ENCODE measurements around the gene ANKIB1. TPM values are rescaled to one million over a fixed set of nuclear protein-coding genes. Genes with fewer than 3 reads are reported as not detected.

ANKIB1 gene
- polyA plus RNA-seq, 1 experiment = 52.6 TPM

DNA sequence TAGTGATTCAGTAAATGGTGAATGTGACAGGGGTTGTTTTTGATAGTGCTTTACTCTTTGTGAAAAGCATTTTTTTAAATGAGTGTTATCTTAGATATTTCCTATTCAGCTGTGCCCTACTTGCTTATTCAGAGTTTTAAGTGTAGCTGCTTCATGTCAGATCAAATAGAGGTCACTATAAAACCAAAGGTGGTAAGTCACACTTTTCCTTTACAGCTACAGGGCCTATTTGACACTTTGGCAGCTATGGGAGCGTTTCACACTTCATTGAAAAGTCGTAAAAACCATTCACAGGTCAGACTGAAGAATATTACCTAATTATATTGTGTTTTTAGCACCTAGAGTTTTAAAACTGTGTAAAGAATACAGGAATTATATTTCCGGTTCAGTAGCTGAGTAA is 67.3 kb downstream of the ANKIB1 start:
- no peak overlapping the region for H3K27ac ChIP-seq (ENCODE audit: low read depth, low read length)
- DNase-seq (ENCODE audit: low read depth, low spot score) = no peak
- H3K4me3 ChIP-seq (ENCODE audit: low read depth, low read length) = no peak overlapping the region
- no peaks in the 10 kb centered on the region for H3K9me3 ChIP-seq (ENCODE audit: control insufficient read depth, insufficient read depth, low read length)
- ChIA-PET POLR2A (no interaction called here), CTCF (no interaction called here)
- TF ChIP-seq CTCF (IDR thresholded peaks at IDR 0.05; ENCODE audit: low read depth, low read length) = no peak
- no peaks in the 10 kb centered on the region for H3K27me3 ChIP-seq (ENCODE audit: control insufficient read depth, insufficient read depth, low read length)

DNA sequence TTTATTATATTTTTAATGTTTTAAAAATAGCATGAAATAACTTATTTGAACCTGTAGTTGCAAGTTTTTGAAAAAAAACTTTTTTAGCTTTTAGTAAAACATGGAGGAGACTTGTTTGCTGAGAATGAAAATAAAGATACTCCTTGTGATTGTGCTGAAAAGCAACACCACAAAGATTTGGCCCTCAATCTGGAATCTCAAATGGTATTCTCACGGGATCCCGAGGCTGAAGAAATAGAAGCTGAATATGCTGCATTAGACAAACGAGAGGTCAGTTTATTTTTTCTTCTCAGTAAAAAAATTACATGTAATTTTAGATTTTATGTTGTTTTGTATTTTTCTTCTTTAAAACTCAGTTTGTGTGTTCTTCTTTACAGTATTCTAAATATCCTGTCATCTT is 73.5 kb downstream of the ANKIB1 start:
- ChIA-PET CTCF (no interaction called here), POLR2A (no interaction called here)
- Histone ChIP-seq H3K27ac (ENCODE audit: low read depth, low read length) (no peak overlapping the region), H3K27me3 (ENCODE audit: control insufficient read depth, insufficient read depth, low read length) (no peaks in the 10 kb centered on the region), H3K4me3 (ENCODE audit: low read depth, low read length) (no peak overlapping the region), H3K9me3 (ENCODE audit: control insufficient read depth, insufficient read depth, low read length) (no peaks in the 10 kb centered on the region)
- DNase-seq (ENCODE audit: low read depth, low spot score) = no peak
- no peak for TF ChIP-seq CTCF (IDR thresholded peaks at IDR 0.05; ENCODE audit: low read depth, low read length)

DNA sequence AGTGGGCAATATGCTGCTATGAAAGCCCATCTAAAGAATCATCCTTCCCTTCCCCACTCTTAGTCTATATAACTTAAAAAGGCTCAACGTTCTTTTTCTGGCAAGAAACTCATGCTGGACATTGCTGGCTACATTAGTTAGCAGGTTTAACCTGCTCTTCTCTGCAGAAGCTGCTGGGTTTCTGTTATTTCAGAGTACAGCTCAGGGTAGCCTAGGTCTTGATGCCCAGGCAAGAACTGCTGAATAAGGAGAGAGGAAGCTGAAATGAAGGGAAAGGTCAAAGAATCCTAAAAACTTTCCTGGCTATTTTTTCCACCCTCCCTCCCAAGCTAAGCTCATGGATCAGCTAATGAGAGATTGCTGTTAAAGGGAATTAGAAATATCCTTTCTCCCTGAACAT is 79.4 kb downstream of the ANKIB1 start:
- POLR2A ChIA-PET = no interaction called here
- no peaks in the 10 kb centered on the region for H3K9me3 ChIP-seq (ENCODE audit: control insufficient read depth, insufficient read depth, low read length)
- H3K27ac ChIP-seq (ENCODE audit: low read depth, low read length) = no peak overlapping the region
- no peak for DNase-seq (ENCODE audit: low read depth, low spot score)
- TF ChIP-seq CTCF (IDR thresholded peaks at IDR 0.05; ENCODE audit: low read depth, low read length) = no peak
- CTCF ChIA-PET = no interaction called here
- H3K27me3 ChIP-seq (ENCODE audit: control insufficient read depth, insufficient read depth, low read length) = no peaks in the 10 kb centered on the region
- H3K4me3 ChIP-seq (ENCODE audit: low read depth, low read length) = no peak overlapping the region

DNA sequence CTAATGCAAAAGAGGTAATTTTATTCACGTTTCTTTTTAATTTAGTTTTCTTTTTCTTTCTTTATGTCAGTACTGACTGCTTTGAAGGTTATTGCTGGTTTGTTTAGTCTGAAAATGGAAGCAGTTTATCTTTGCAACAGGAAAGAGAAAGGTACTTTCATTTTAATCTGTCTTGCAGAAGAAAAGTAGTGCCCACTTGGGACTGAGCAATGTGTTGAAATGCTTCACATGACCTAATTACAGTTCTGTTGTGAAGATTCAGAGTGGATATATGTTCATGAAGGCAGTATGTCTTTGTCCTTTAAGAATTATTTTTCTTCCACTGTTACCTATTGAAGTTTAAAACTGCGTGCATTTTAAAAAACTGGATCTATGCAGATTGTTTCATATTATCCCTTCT is 80.1 kb downstream of the ANKIB1 start:
- ChIA-PET CTCF (no interaction called here), POLR2A (no interaction called here)
- no peak for DNase-seq (ENCODE audit: low read depth, low spot score)
- TF ChIP-seq CTCF (IDR thresholded peaks at IDR 0.05; ENCODE audit: low read depth, low read length) = no peak
- Histone ChIP-seq H3K27ac (ENCODE audit: low read depth, low read length) (no peak overlapping the region), H3K9me3 (ENCODE audit: control insufficient read depth, insufficient read depth, low read length) (no peaks in the 10 kb centered on the region), H3K27me3 (ENCODE audit: control insufficient read depth, insufficient read depth, low read length) (no peaks in the 10 kb centered on the region), H3K4me3 (ENCODE audit: low read depth, low read length) (no peak overlapping the region)

GRCh38 chr7:92330835-92331438 is 85.2 kb downstream of the ANKIB1 start:
- no peaks in the 10 kb centered on the region for H3K9me3 ChIP-seq (ENCODE audit: control insufficient read depth, insufficient read depth, low read length)
- CTCF ChIA-PET = no interaction called here
- POLR2A ChIA-PET = no interaction called here

More at GRCh38 chr7:92330835-92331438, 85.2 kb downstream of the ANKIB1 start:
- TF ChIP-seq CTCF (IDR thresholded peaks at IDR 0.05; ENCODE audit: low read depth, low read length) = no peak
- no peak overlapping the region for H3K27ac ChIP-seq (ENCODE audit: low read depth, low read length)
- H3K4me3 ChIP-seq (ENCODE audit: low read depth, low read length) = no peak overlapping the region
- no peaks in the 10 kb centered on the region for H3K27me3 ChIP-seq (ENCODE audit: control insufficient read depth, insufficient read depth, low read length)
- DNase-seq (ENCODE audit: low read depth, low spot score) = no peak

Data from AG04450 (cell line).